ENCODE measurements around the gene FBXO48.

- TF ChIP-seq EZH2 (IDR thresholded peaks at IDR 0.05) (no peak), CTCF (IDR thresholded peaks at IDR 0.05) (no peak)
Observed at GRCh38 chr2:68489282-68489681, 22.2 kb upstream of the FBXO48 start.

Data from neural progenitor cell (in vitro differentiated cells).